Chondrocyte (in vitro differentiated cells): ENCODE data around the gene TMEM222. TPM values are rescaled to one million over a fixed set of nuclear protein-coding genes. Genes with fewer than 3 reads are reported as not detected.

ENCODE experiments used
- DNase-seq: peaks from one replicate; pipeline ENCODE4 v3.0.0; 2021; ENCODE audit warnings: mixed read lengths, low spot score
- H3K27ac Mint-ChIP-seq: one replicate; pipeline ENCODE4 v1.8.0; 2021; ENCODE audit warnings: mild to moderate bottlenecking, moderate library complexity, mixed read lengths; ENCODE audit not compliant: unreplicated experiment
- H3K27me3 Mint-ChIP-seq: 2 replicates; pipeline ENCODE4 v1.8.0; 2021; ENCODE audit warnings: low read depth, mixed read lengths
- H3K36me3 Mint-ChIP-seq: 2 replicates; pipeline ENCODE4 v1.8.0; 2021; ENCODE audit warnings: low read depth, mixed read lengths
- H3K4me1 Mint-ChIP-seq: 2 replicates; pipeline ENCODE4 v1.8.0; 2021; ENCODE audit warnings: low read depth, mild to moderate bottlenecking, mixed read lengths
- H3K4me3 Mint-ChIP-seq: one replicate; pipeline ENCODE4 v1.8.0; 2021; ENCODE audit warnings: mild to moderate bottlenecking, moderate library complexity, mixed read lengths; ENCODE audit not compliant: unreplicated experiment
- H3K9me3 Mint-ChIP-seq: 2 replicates; pipeline ENCODE4 v1.8.0; 2021; ENCODE audit warnings: low read depth, mixed read lengths
- CTCF ChIP-seq: fragments of 200-600 bp; sonication (generic); IDR thresholded peaks from 2 replicates; pipeline ENCODE4 v1.5.0; 2021; ENCODE audit warnings: antibody characterized with exemption, mild to moderate bottlenecking, moderate library complexity
- total RNA-seq: library from RNA; stranded (reverse); gene quantifications from 3 replicates; pipeline ENCODE4 v1.2.1, GENCODE V29; 2021

The TMEM222 gene
- total RNA-seq, 1 donor from 2014 or later: 34.6 TPM

- no peak for DNase-seq
- no peak for TF ChIP-seq CTCF
- no peaks in the 10 kb centered on the region for H3K9me3 Mint-ChIP-seq
- H3K4me1 Mint-ChIP-seq: no peaks in the 10 kb centered on the region
- H3K4me3 Mint-ChIP-seq: no peak overlapping the region
- H3K27ac Mint-ChIP-seq: no peak overlapping the region
- no peaks in the 10 kb centered on the region for H3K27me3 Mint-ChIP-seq
- H3K36me3 Mint-ChIP-seq: peaks cover 23% of the 10 kb centered on the region
Observed at GRCh38 chr1:27290581-27290980, 31.4 kb upstream of the TMEM222 start.

- no peak for TF ChIP-seq CTCF
- DNase-seq: no peak
- H3K36me3 Mint-ChIP-seq: peaks cover 24% of the 10 kb centered on the region
- no peaks in the 10 kb centered on the region for H3K9me3 Mint-ChIP-seq
- H3K27ac Mint-ChIP-seq: no peak overlapping the region
- no peaks in the 10 kb centered on the region for H3K27me3 Mint-ChIP-seq
- no peaks in the 10 kb centered on the region for H3K4me1 Mint-ChIP-seq
- H3K4me3 Mint-ChIP-seq: no peak overlapping the region
Observed at GRCh38 chr1:27292106-27292505, 29.9 kb upstream of the TMEM222 start.

GRCh38 chr1:27293915-27294314 is 28.0 kb upstream of the TMEM222 start:
- Mint-ChIP-seq H3K4me3 (no peak overlapping the region), H3K27me3 (no peaks in the 10 kb centered on the region)

GRCh38 chr1:27296773-27297291 is 25.1 kb upstream of the TMEM222 start:
- Mint-ChIP-seq H3K27ac (no peak overlapping the region), H3K9me3 (no peaks in the 10 kb centered on the region), H3K27me3 (no peaks in the 10 kb centered on the region), H3K4me1 (peaks cover 40% of the 10 kb centered on the region), H3K4me3 (no peak overlapping the region), H3K36me3 (peaks cover 10% of the 10 kb centered on the region)
- no peak for DNase-seq
- TF ChIP-seq CTCF: peak; percentile 79

More at GRCh38 chr1:27293915-27294314, 28.0 kb upstream of the TMEM222 start:
- Mint-ChIP-seq H3K4me1 (peaks cover 11% of the 10 kb centered on the region), H3K9me3 (no peaks in the 10 kb centered on the region), H3K36me3 (peaks cover 16% of the 10 kb centered on the region), H3K27ac (no peak overlapping the region)
- peak; percentile 51 for DNase-seq
- TF ChIP-seq CTCF: no peak

- H3K36me3 Mint-ChIP-seq: peaks cover 6% of the 10 kb centered on the region
- peaks cover 45% of the 10 kb centered on the region for H3K4me1 Mint-ChIP-seq
- no peak for TF ChIP-seq CTCF
- H3K27me3 Mint-ChIP-seq: no peaks in the 10 kb centered on the region
- H3K4me3 Mint-ChIP-seq: no peak overlapping the region
- DNase-seq: no peak
- no peaks in the 10 kb centered on the region for H3K9me3 Mint-ChIP-seq
- peak overlapping the region; percentile 4 for H3K27ac Mint-ChIP-seq
Observed at GRCh38 chr1:27297903-27298302, 24.1 kb upstream of the TMEM222 start.
